G401.6 (cell line): Measurements from ENCODE around the gene WASHC2A.
"Not testable (repeated sequence)": the region's sequence is repeated elsewhere in the genome, so short reads cannot be mapped to it uniquely, and the experiment has no call there.

Experiments
- FAIRE-seq: peaks from 2 replicates; lab custom pipeline; 2012; peaks lifted over from hg19 to GRCh38; lab: Jason Lieb, UNC

The WASHC2A gene

GRCh38 chr10:50061548-50061947, 6.2 kb upstream of the WASHC2A start:
- FAIRE-seq: not testable (repeated sequence)

- FAIRE-seq: no peak
These were observed 4.7 kb upstream of the WASHC2A start for GRCh38 chr10:50063100-50063499.

DNA sequence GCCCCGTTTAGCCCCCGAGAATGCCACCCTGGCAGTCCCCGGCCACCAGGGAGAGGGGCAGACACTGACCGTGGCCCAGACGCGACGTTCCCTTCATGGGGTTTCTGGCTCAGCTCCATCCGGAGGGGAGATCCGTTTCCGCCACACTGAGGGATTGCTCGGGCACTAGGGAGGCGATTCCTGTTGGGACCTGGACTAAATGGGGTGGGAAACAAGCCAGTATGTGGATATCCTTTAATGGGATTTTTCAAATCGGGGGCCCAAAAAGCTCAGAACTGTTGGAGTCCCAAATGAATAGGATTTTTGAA, 552 bp downstream of the WASHC2A start:
- not testable (repeated sequence) for FAIRE-seq

- FAIRE-seq: peak; percentile 85
These were observed 7.4 kb downstream of the WASHC2A start for GRCh38 chr10:50075139-50075538.

DNA sequence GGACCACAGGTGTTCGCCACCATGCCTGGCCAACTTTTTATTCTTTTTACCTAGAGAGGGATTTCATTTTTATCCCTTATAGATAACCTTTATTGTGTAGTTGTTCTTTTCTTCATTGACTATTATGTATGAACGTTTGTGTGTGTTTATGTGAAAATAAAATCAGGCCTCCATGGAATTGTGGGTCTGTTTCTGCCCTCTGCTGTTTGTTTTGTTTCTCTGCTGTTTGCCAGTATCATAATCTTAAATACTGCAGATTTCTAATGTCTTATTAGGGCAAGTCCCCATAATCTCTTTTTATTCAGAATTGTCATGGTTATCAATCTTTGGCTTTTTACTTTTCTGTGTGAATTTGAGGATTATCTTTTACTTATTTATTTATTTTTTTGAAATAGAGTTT, 7.8 kb downstream of the WASHC2A start:
- peak; percentile 93 for FAIRE-seq

DNA sequence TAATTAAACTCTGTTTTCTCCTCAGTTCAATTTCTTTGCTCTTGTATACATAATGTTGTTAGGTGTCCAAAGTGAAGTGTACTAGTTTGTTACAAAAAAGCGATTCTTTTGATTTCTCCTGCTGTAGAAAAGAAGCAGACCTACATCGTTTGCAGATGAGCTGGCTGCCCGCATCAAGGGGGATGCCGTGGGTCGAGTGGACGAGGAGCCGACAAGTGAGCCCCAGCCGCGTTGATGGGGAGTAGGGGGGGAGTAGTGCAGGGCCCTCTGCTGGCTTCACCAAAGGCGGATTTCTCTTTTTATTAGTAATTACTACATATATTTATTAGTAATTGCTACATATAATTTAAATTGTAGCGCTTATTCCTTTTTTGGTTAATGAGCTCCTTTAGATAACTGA, 23.6 kb downstream of the WASHC2A start:
- not testable (repeated sequence) for FAIRE-seq

GRCh38 chr10:50092928-50093327, 25.2 kb downstream of the WASHC2A start:
- not testable (repeated sequence) for FAIRE-seq

- FAIRE-seq: not testable (repeated sequence)
These were observed 26.9 kb downstream of the WASHC2A start for GRCh38 chr10:50094630-50095029.

DNA sequence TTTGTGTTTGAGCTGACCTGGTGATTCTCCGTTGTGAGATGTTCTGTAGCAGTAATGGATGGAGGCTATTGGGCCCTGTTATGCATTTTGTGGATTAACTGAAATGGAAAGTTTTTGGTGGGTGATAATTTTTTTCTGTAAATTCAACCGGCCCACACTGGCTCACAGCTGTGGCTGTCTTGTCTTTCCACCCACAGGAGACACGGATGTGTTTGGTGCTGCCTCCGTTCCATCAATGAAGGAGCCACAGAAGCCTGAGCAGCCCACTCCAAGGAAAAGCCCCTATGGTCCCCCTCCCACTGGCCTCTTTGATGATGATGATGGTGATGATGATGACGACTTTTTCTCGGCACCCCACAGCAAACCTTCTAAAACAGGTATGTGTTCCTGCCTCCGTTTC, 27.6 kb downstream of the WASHC2A start:
- not testable (repeated sequence) for FAIRE-seq

GRCh38 chr10:50096722-50097121, 29.0 kb downstream of the WASHC2A start:
- not testable (repeated sequence) for FAIRE-seq

DNA sequence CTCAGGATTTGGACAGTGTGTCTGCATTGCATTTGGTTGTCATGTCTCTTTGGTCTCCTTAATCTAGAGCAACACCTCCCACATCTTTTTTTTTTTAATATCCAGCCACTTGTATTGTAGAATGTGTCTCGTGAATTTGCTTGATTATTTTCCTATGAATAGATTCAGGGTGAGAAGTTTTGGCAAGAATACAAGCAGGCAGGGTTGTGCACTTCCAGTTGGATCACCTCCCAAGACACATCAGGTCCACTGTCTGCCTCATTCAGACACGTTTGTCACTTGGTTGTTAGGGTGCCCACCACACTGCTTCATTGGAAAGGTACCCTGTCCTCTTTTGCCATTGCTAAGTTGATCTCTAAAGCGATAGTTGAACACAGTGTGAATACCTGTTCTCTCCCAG, 30.9 kb downstream of the WASHC2A start:
- not testable (repeated sequence) for FAIRE-seq

GRCh38 chr10:50101139-50101582, 33.4 kb downstream of the WASHC2A start:
- FAIRE-seq: not testable (repeated sequence)

DNA sequence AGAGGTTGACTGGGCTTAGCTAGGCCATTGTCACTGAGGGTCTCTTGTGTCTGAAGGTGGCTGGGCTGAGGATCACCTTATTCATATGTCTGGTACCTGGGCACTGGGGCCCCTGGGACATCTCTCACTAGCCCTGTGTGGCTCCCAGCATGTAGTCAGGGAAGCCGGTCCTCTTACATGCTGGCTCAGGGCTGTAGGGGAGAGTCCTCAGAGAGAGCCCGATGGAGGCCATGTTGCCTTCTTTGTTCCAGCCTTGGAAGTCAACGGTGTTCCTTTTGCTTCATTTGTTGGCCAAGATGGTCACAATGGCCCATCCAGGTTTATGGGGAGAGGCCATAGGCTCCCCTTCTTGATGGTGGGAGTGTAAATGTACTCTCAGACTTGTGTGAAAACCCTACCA, 34.0 kb downstream of the WASHC2A start:
- FAIRE-seq: not testable (repeated sequence)

- not testable (repeated sequence) for FAIRE-seq
These were observed 34.5 kb downstream of the WASHC2A start for GRCh38 chr10:50102267-50102666.

DNA sequence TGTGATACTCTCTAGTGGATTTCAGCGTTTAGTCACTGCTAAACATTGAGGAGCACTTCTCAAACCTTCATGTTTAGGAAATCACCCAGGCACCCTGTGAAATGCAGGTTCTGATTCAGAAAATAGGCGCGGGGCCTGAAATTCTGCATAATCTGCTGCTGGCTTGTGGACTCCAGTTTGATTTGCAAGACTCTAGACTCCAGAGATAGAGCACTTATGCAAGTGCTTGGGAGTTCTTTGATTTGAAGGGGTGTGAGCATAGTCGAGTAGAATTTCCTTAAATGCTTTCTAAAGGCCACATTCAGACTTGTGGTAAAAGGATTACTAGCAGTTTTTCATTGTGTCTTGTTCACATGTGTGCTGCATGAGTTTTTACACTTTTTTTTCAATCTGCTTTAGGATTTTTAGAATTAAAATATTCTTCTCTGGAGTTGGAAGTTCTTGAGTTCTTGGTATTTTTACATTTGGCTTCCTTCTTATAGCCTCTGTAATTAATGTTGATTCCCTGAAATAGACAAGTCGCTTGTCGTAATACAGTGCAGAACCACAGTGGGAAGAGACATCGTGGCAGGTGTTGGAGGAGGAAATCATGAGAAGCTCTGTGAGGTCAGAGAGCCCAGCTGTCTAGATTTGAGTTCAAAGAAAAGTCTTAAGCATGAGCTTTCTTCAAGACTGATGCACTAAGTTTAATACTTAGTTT, 41.4 kb downstream of the WASHC2A start:
- FAIRE-seq: not testable (repeated sequence)

GRCh38 chr10:50112419-50113112, 44.8 kb downstream of the WASHC2A start:
- not testable (repeated sequence) for FAIRE-seq

- FAIRE-seq: not testable (repeated sequence)
These were observed 59.0 kb downstream of the WASHC2A start for GRCh38 chr10:50126765-50127164.

GRCh38 chr10:50127770-50128292, 60.1 kb downstream of the WASHC2A start:
- not testable (repeated sequence) for FAIRE-seq

DNA sequence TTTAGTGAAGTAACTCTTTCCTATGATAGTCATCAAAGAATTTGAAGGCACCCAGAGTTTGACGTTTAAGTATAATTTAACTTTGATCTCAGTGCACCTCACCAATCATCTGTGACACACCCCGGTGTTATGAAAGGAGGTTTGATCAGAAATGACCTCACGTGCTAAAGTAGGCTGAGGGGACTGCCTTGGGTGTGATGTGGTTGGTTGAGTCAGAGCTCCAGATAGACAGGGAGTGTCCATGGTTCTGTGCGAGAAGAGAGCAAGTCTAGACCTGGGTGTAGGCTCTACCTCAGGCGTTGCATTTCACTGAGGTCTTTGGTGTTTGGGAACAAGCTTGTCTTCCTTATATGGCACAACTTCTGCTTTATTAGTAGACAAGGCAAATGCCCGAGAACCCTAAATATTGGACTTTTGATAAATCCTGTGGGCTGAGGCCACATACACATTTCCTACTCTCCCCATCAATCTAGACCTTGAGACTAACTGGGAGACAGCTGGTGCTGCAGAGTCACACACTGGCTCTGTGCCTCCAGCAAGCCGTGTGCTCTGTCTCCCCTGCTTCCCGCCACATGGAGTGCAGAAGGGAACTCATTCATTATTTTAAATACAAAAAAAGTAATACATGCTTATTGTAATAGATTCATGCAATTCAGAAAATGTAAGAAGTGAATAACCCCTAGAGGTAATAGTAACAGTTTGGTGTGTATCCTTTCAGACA, 63.7 kb downstream of the WASHC2A start:
- FAIRE-seq: not testable (repeated sequence)

- FAIRE-seq: not testable (repeated sequence)
These were observed 64.6 kb downstream of the WASHC2A start for GRCh38 chr10:50132322-50132721.

- FAIRE-seq: not testable (repeated sequence)
These were observed 65.1 kb downstream of the WASHC2A start for GRCh38 chr10:50132841-50133240.

DNA sequence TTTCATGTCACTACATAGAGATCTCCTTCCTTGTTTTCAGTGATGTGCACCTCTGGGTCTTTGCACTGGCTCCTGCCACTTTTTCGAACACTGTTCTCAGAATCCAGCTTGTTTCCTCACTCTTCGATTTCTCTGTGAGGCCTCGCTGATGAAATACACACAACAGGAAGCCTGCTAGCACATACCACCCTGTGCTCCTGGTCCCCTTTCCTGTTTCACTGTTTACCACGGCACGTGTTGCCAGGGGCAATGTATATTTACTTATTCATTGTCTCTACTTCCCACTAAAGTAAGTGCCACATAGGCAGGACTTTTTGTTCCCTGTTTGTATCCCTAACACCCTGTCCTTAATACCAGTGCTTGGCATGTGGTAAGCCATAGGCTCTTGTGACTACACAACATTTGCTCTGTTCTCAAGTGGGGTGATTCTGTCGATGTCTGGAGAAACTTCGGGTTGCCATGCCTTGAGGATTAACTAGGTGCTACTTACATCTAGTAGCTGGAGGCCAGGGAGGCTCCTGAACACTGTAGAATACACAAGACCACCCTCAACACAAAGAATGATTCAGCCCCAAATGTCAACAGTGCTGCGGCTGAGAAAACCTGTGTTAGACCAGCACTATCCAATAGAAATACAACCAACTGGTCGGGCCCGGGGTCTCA, 75.9 kb downstream of the WASHC2A start:
- not testable (repeated sequence) for FAIRE-seq
